Nephron (organoid): ENCODE data around the gene EPS8L2.
"Not testable (repeated sequence)": the region's sequence is repeated elsewhere in the genome, so short reads cannot be mapped to it uniquely, and the experiment has no call there.

Experiments used
- H3K27ac Mint-ChIP-seq, 3 experiments: 2 replicates each; pipeline ENCODE4 v1.8.0; 2020; ENCODE audit warnings: mixed read lengths in 3 of 3, mild to moderate bottlenecking in 2 of 3, moderate library complexity in 1 of 3
- H3K27me3 Mint-ChIP-seq: 2 replicates; pipeline ENCODE4 v1.8.0; 2021; ENCODE audit warnings: low read depth, mild to moderate bottlenecking, moderate library complexity, mixed read lengths
- H3K36me3 Mint-ChIP-seq: 2 replicates; pipeline ENCODE4 v1.8.0; 2020; ENCODE audit warnings: low read depth, mixed read lengths
- H3K4me1 Mint-ChIP-seq: 2 replicates; pipeline ENCODE4 v1.8.0; 2020; ENCODE audit warnings: mixed read lengths
- H3K4me3 Mint-ChIP-seq, 3 experiments: 2 replicates each; pipeline ENCODE4 v1.8.0; 2020; ENCODE audit warnings: mild to moderate bottlenecking in 3 of 3, mixed read lengths in 3 of 3, moderate library complexity in 2 of 3
- H3K9me3 Mint-ChIP-seq: 2 replicates; pipeline ENCODE4 v1.8.0; 2020; ENCODE audit warnings: mixed read lengths
- CTCF ChIP-seq, 3 experiments: fragments of 200-600 bp; sonication (generic); IDR thresholded peaks; one replicate each; pipeline ENCODE4 v1.5.0; 2021; ENCODE audit warnings: antibody characterized with exemption in 3 of 3; ENCODE audit not compliant: unreplicated experiment in 3 of 3

EPS8L2 gene

GRCh38 chr11:686451-687243, 19.4 kb upstream of the EPS8L2 start:
- Mint-ChIP-seq H3K27ac (no peak overlapping the region), H3K9me3 (no peaks in the 10 kb centered on the region), H3K4me1 (peaks cover 10% of the 10 kb centered on the region), H3K27me3 (no peaks in the 10 kb centered on the region), H3K4me3 (no peak overlapping the region), H3K36me3 (peaks cover 60% of the 10 kb centered on the region)
- TF ChIP-seq CTCF (IDR thresholded peaks at IDR 0.05; ENCODE audit: unreplicated experiment in 3 of 3), result no peak

GRCh38 chr11:687751-688150, 18.3 kb upstream of the EPS8L2 start:
- H3K36me3 Mint-ChIP-seq, result peaks cover 49% of the 10 kb centered on the region
- peaks cover 18% of the 10 kb centered on the region for H3K4me1 Mint-ChIP-seq
- peaks cover 5% of the 10 kb centered on the region for H3K27me3 Mint-ChIP-seq
- no peaks in the 10 kb centered on the region for H3K9me3 Mint-ChIP-seq
- no peak overlapping the region for H3K27ac Mint-ChIP-seq
- TF ChIP-seq CTCF (IDR thresholded peaks at IDR 0.05; ENCODE audit: unreplicated experiment in 3 of 3), result no peak
- no peak overlapping the region for H3K4me3 Mint-ChIP-seq

GRCh38 chr11:688681-689080, 17.4 kb upstream of the EPS8L2 start:
- no peak for TF ChIP-seq CTCF (IDR thresholded peaks at IDR 0.05; ENCODE audit: unreplicated experiment in 3 of 3)
- Mint-ChIP-seq H3K9me3 (no peaks in the 10 kb centered on the region), H3K4me1 (peaks cover 27% of the 10 kb centered on the region), H3K27me3 (peaks cover 5% of the 10 kb centered on the region), H3K4me3 (no peak overlapping the region), H3K36me3 (peaks cover 40% of the 10 kb centered on the region), H3K27ac (no peak overlapping the region)

GRCh38 chr11:689625-690024, 16.4 kb upstream of the EPS8L2 start:
- no peak for TF ChIP-seq CTCF (IDR thresholded peaks at IDR 0.05; ENCODE audit: unreplicated experiment in 3 of 3)
- Mint-ChIP-seq H3K4me3 (no peak overlapping the region), H3K36me3 (peaks cover 30% of the 10 kb centered on the region), H3K9me3 (no peaks in the 10 kb centered on the region), H3K27me3 (peaks cover 5% of the 10 kb centered on the region), H3K27ac (no peak overlapping the region), H3K4me1 (peaks cover 29% of the 10 kb centered on the region)

- Mint-ChIP-seq H3K36me3 (peaks cover 28% of the 10 kb centered on the region), H3K27ac (peak overlapping the region in 1 of 3 experiments; percentile 93), H3K4me1 (peaks cover 29% of the 10 kb centered on the region)
- H3K27me3 Mint-ChIP-seq, H3K4me3 Mint-ChIP-seq, H3K9me3 Mint-ChIP-seq: not testable (repeated sequence)
Observed at GRCh38 chr11:690244-690643, 15.8 kb upstream of the EPS8L2 start.

GRCh38 chr11:690738-691633, 15.0 kb upstream of the EPS8L2 start:
- Mint-ChIP-seq H3K9me3 (no peaks in the 10 kb centered on the region), H3K27ac (peak overlapping the region; percentile 47 to 93 (median 87))

More at GRCh38 chr11:690738-691633, 15.0 kb upstream of the EPS8L2 start:
- H3K4me3 Mint-ChIP-seq, result peak overlapping the region; percentile 23 to 37 (median 31)
- peaks cover 5% of the 10 kb centered on the region for H3K27me3 Mint-ChIP-seq
- TF ChIP-seq CTCF (IDR thresholded peaks at IDR 0.05; ENCODE audit: unreplicated experiment in 3 of 3), result no peak
- peaks cover 29% of the 10 kb centered on the region for H3K4me1 Mint-ChIP-seq
- peaks cover 28% of the 10 kb centered on the region for H3K36me3 Mint-ChIP-seq
